Loucy (cell line): ENCODE data around the gene GPR26.

Experiments
- H2AFZ ChIP-seq: fragments of 200-600 bp; sonication (generic); 2 replicates; pipeline ENCODE4 v1.6.0; 2016; ENCODE audit warnings: antibody characterized with exemption, mild to moderate bottlenecking, low read length, moderate library complexity
- H3F3A ChIP-seq: fragments of 200-600 bp; 2 replicates; pipeline ENCODE4 v1.6.0; 2016; ENCODE audit warnings: antibody characterized with exemption, low read depth, mild to moderate bottlenecking
- H3K27me3 ChIP-seq: fragments of 200-600 bp; sonication (generic); 2 replicates; pipeline ENCODE4 v1.6.1; 2014; ENCODE audit warnings: low read length, mild to moderate bottlenecking; ENCODE audit not compliant: insufficient read depth, poor library complexity, severe bottlenecking
- H3K36me3 ChIP-seq: fragments of 200-600 bp; sonication (generic); 2 replicates; pipeline ENCODE4 v1.6.1; 2016; ENCODE audit warnings: low read length; ENCODE audit not compliant: insufficient read depth
- H3K4me1 ChIP-seq: fragments of 200-600 bp; sonication (generic); 2 replicates; pipeline ENCODE4 v1.5.1; 2014; ENCODE audit warnings: low read length, mild to moderate bottlenecking; ENCODE audit not compliant: insufficient read depth, poor library complexity, severe bottlenecking
- H3K4me2 ChIP-seq: fragments of 200-600 bp; sonication (generic); 2 replicates; pipeline ENCODE4 v1.6.0; 2014; ENCODE audit warnings: antibody characterized with exemption, low read length, low read depth, mild to moderate bottlenecking; ENCODE audit not compliant: poor library complexity, severe bottlenecking
- H3K4me3 ChIP-seq: fragments of 200-600 bp; sonication (generic); 2 replicates; pipeline ENCODE4 v1.5.1; 2014; ENCODE audit warnings: low read length, mild to moderate bottlenecking, mixed read lengths; ENCODE audit not compliant: poor library complexity, severe bottlenecking
- H3K79me2 ChIP-seq: fragments of 200-600 bp; sonication (generic); 2 replicates; pipeline ENCODE4 v1.6.1; 2014; ENCODE audit warnings: low read length; ENCODE audit not compliant: insufficient read depth
- H3K9ac ChIP-seq: fragments of 200-600 bp; sonication (generic); 2 replicates; pipeline ENCODE4 v1.6.0; 2014; ENCODE audit warnings: mild to moderate bottlenecking, low read depth, low read length, moderate library complexity; ENCODE audit not compliant: poor library complexity, severe bottlenecking
- H3K9me2 ChIP-seq: fragments of 200-600 bp; sonication (generic); replicated peaks from 2 replicates; pipeline ENCODE4 v1.6.1; 2016; ENCODE audit warnings: low read depth, low read length, mixed read lengths
- H3K9me3 ChIP-seq: fragments of 200-600 bp; sonication (generic); 2 replicates; pipeline ENCODE4 v1.6.1; 2014; ENCODE audit warnings: mild to moderate bottlenecking, antibody characterized with exemption, low read length, low read depth; ENCODE audit not compliant: insufficient read depth
- H4K20me1 ChIP-seq: fragments of 200-600 bp; sonication (generic); 2 replicates; pipeline ENCODE4 v1.6.0; 2014; ENCODE audit warnings: antibody characterized with exemption, low read length, mild to moderate bottlenecking; ENCODE audit not compliant: insufficient read depth, poor library complexity, severe bottlenecking
- CTCF ChIP-seq: fragments of 200-600 bp; sonication (generic); conservative IDR thresholded peaks from 2 replicates; pipeline ENCODE4 v1.5.1; 2014; ENCODE audit warnings: mild to moderate bottlenecking, antibody characterized with exemption, low read length
- EZH2phosphoT487 ChIP-seq: fragments of 200-600 bp; IDR thresholded peaks from 2 replicates; pipeline ENCODE4 v1.6.1; 2018; ENCODE audit warnings: antibody characterized with exemption, mild to moderate bottlenecking, moderate library complexity, borderline replicate concordance

Gene GPR26

GRCh38 chr10:123742751-123743440 is 76.7 kb downstream of the GPR26 start:
- Histone ChIP-seq H3K9me2 (no peaks in the 10 kb centered on the region), H2AFZ (no peak overlapping the region), H3K27me3 (no peaks in the 10 kb centered on the region), H3K79me2 (no peaks in the 10 kb centered on the region), H3K9me3 (peaks cover 10% of the 10 kb centered on the region; the same call in 1 of the 2 replicates), H3F3A (no peaks in the 10 kb centered on the region), H3K4me3 (no peak overlapping the region), H3K36me3 (no peaks in the 10 kb centered on the region), H3K4me2 (no peak overlapping the region), H3K4me1 (no peaks in the 10 kb centered on the region), H3K9ac (no peak overlapping the region), H4K20me1 (no peaks in the 10 kb centered on the region)
- TF ChIP-seq EZH2phosphoT487: no peak

- Histone ChIP-seq H3K9me2 (no peaks in the 10 kb centered on the region), H3K79me2 (no peaks in the 10 kb centered on the region), H3K9me3 (peaks cover 10% of the 10 kb centered on the region; the same call in 1 of the 2 replicates), H3F3A (no peaks in the 10 kb centered on the region), H3K27me3 (no peaks in the 10 kb centered on the region), H3K4me1 (no peaks in the 10 kb centered on the region), H4K20me1 (no peaks in the 10 kb centered on the region), H3K9ac (no peak overlapping the region), H3K36me3 (no peaks in the 10 kb centered on the region), H3K4me3 (no peak overlapping the region), H3K4me2 (no peak overlapping the region), H2AFZ (no peak overlapping the region)
- TF ChIP-seq EZH2phosphoT487 (no peak), CTCF (no peak)
Observed at GRCh38 chr10:123743441-123744223, 77.5 kb downstream of the GPR26 start.

GRCh38 chr10:123744224-123744536 is 78.0 kb downstream of the GPR26 start:
- H3K27me3 ChIP-seq: no peaks in the 10 kb centered on the region
- H4K20me1 ChIP-seq: no peaks in the 10 kb centered on the region
- H3K79me2 ChIP-seq: no peaks in the 10 kb centered on the region
- H3K4me2 ChIP-seq: no peak overlapping the region
- no peaks in the 10 kb centered on the region for H3K36me3 ChIP-seq
- H3F3A ChIP-seq: no peaks in the 10 kb centered on the region
- TF ChIP-seq CTCF (no peak), EZH2phosphoT487 (no peak)
- peaks cover 10% of the 10 kb centered on the region; the same call in 1 of the 2 replicates for H3K9me3 ChIP-seq
- no peak overlapping the region for H2AFZ ChIP-seq
- H3K4me3 ChIP-seq: no peak overlapping the region
- H3K9ac ChIP-seq: no peak overlapping the region
- no peaks in the 10 kb centered on the region for H3K4me1 ChIP-seq
- H3K9me2 ChIP-seq: no peaks in the 10 kb centered on the region
